Measurements from ENCODE around the gene CEP192.

Gene CEP192

DNA sequence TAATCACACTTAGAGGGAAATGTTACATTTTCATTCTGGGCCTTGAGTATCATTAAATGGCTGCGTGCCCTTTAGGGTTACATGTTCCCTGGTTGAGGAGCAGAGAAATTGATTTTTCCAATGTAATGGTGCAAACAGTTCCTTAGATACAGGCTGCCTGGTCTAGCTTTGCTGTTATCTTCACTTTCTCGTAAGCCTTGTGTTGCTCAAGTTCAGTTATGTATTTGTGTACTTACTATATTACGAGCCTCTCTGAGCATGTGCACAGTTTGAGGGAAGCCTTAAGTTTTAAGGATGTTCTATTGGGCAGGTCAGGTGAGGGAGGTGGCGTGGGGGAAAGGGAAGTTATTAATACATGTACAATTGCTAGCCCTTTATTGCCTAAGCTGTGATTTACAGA lies 23.7 kb downstream of the CEP192 start:
- Histone ChIP-seq H3K36me3 (peaks cover 95 to 100% (median 99%) of the 10 kb centered on the region in 11 experiments), H3K4me2 (no peak overlapping the region), H3K27ac (no peak overlapping the region), H3K9ac (no peak overlapping the region), H3K4me1 (no peaks in the 10 kb centered on the region), H3K27me3 (no peaks in the 10 kb centered on the region), H4K20me1 (peaks cover 0 to 5% (median 0%) of the 10 kb centered on the region in 11 experiments; a peak in 2 of 22 replicates), H3K9me3 (replicated peaks in 1 of 11) (no peaks in the 10 kb centered on the region), H3K4me3 (no peak overlapping the region)
- no peak for TF ChIP-seq Cebpa-rat (IDR thresholded peaks at IDR 0.05)

DNA sequence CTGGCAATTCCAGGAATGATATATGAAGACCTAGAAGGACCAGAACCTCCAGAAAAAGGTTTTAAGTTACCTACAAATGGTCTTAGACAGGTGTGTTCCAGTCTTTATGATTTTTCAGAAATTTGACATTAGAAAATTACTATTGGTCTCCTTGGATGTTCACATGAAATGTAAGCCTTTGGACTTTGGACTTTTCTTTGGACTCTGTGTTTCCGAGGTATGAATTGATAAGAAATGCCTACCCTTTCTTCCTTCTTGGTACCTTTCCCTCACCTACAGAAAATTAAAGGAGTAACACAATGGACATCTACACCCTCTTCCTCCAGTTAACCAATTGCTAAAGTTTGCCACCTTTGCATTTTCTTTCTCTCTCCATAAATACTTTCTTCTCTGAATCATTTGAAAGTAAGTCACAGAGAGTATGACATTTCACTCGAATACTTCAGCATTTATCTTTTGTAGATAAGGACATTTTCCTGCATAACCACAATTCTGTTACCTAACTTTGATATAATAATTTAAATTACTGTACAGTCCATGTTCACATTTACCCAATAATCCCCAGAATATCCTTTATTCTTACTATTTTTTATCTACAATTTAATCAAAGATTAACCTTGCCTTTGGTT lies 26.2 kb downstream of the CEP192 start:
- Histone ChIP-seq H3K4me2 (no peak overlapping the region), H3K27ac (no peak overlapping the region), H3K4me3 (no peak overlapping the region), H3K27me3 (no peaks in the 10 kb centered on the region), H3K4me1 (no peaks in the 10 kb centered on the region), H3K36me3 (peaks cover 94 to 100% (median 100%) of the 10 kb centered on the region in 11 experiments), H3K9ac (no peak overlapping the region), H3K9me3 (replicated peaks in 1 of 11) (peaks cover 2 to 11% (median 8%) of the 10 kb centered on the region in 11 experiments), H4K20me1 (peaks cover 0 to 5% (median 0%) of the 10 kb centered on the region in 11 experiments; a peak in 1 of 22 replicates)
- TF ChIP-seq Cebpa-rat (IDR thresholded peaks at IDR 0.05) = no peak

DNA sequence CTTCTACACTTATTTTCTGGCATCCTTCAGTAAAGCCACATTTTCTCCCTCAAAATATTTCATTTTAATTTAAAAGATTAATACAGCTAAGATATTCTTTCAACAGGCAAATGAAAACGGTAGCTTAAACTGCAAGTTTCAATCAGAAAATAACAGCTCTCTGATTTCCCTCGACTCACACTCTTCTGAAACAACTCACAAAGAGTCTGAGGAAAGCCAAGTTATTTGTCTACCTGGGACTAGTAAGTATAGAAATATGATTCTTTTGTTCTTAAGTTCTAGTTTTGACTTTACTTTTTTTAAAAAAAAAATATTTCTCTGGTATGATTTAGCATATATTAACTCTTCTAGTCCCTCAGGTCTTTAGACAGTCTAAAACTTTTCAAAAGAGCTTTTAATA lies 27.2 kb downstream of the CEP192 start:
- Histone ChIP-seq H3K4me1 (no peaks in the 10 kb centered on the region), H3K4me3 (no peak overlapping the region), H3K9ac (no peak overlapping the region), H3K36me3 (peaks cover 94 to 100% (median 100%) of the 10 kb centered on the region in 11 experiments), H3K27me3 (no peaks in the 10 kb centered on the region), H3K27ac (no peak overlapping the region), H4K20me1 (peaks cover 0 to 5% (median 0%) of the 10 kb centered on the region in 11 experiments; a peak in 1 of 22 replicates), H3K4me2 (no peak overlapping the region), H3K9me3 (replicated peaks in 1 of 11) (peaks cover 10 to 22% (median 17%) of the 10 kb centered on the region in 11 experiments)
- no peak for TF ChIP-seq Cebpa-rat (IDR thresholded peaks at IDR 0.05)

DNA sequence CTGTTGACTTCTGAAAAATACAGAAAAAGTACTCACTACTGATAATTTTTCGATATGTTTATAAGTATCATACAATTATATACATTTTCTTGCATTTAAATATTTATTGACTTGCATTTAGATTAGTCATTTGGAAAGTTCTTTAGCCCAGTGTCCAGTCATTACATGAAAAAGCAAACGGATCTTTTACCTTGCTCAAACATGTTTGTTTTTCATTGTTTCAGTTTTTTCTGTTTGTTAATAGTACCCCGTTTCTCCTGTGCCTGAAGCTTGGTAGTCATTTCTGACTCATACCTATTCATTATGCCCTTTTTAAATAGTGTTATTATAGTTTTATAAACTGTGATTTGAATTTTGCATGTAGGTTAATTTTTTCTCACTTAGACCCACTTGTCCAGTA lies 28.1 kb downstream of the CEP192 start:
- peaks cover 94 to 100% (median 100%) of the 10 kb centered on the region in 11 experiments for H3K36me3 ChIP-seq

DNA sequence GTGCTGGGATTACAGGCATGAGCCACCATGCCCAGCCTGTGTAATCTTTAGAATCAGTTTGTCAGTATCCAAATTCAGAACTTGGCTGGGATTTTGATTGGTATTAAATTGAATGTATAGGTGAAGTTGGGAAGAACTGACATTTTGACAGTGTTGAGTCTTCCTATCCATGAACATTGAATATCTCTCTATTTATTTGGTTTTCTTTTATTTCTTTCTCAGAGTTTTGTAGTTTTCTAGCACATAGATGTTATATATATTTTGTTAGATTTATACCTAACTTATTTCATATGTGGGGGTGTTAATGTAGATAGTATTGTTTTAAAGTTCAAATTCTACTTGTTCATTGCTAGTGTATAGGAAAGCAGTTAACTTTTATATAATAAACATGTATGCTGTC lies 31.5 kb downstream of the CEP192 start:
- no peaks in the 10 kb centered on the region for H3K4me1 ChIP-seq
- H3K27me3 ChIP-seq = no peaks in the 10 kb centered on the region
- peaks cover 10 to 23% (median 17%) of the 10 kb centered on the region in 11 experiments for H3K9me3 ChIP-seq (replicated peaks in 1 of 11)
- no peak for TF ChIP-seq Cebpa-rat (IDR thresholded peaks at IDR 0.05)
- H3K9ac ChIP-seq = no peak overlapping the region
- H3K4me2 ChIP-seq = no peak overlapping the region
- H3K4me3 ChIP-seq = no peak overlapping the region
- peaks cover 92 to 100% (median 100%) of the 10 kb centered on the region in 11 experiments for H3K36me3 ChIP-seq
- H4K20me1 ChIP-seq = no peaks in the 10 kb centered on the region
- H3K27ac ChIP-seq = no peak overlapping the region

More for the DNA sequence above, 28.1 kb downstream of the CEP192 start:
- no peak for TF ChIP-seq Cebpa-rat (IDR thresholded peaks at IDR 0.05)
- no peaks in the 10 kb centered on the region for H3K4me1 ChIP-seq
- 0 out of 22 replicates have a peak, but pooled peaks cover 0 to 2% (median 0%) of the 10 kb centered on the region in 11 experiments for H4K20me1 ChIP-seq
- no peak overlapping the region for H3K4me3 ChIP-seq
- H3K4me2 ChIP-seq = no peak overlapping the region
- H3K9ac ChIP-seq = no peak overlapping the region
- no peaks in the 10 kb centered on the region for H3K27me3 ChIP-seq
- H3K9me3 ChIP-seq (replicated peaks in 1 of 11) = peaks cover 10 to 23% (median 17%) of the 10 kb centered on the region in 11 experiments
- H3K27ac ChIP-seq = no peak overlapping the region

DNA sequence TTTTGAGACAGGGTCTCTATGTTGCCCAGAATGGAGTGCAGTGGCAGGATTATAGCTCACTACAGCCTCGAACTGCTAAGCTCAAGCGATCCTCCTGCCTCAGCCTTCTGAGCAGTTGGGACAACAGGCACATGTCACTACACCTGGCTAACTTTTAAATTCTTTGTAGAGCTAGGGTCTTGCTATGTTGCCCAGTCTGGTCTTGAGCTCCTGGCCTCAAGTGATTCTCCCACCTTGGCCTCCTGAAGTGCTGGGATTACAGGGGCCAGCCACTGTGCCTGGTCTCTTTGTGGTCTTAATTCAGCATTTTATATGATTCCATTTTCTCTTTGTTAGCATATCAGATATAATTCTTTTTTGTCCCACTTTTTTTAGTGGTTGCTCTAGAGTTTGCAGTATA lies 34.1 kb downstream of the CEP192 start:
- no peaks in the 10 kb centered on the region for H3K4me1 ChIP-seq
- no peak overlapping the region for H3K9ac ChIP-seq
- H3K36me3 ChIP-seq = peaks cover 92 to 100% (median 100%) of the 10 kb centered on the region in 11 experiments
- H3K27ac ChIP-seq = no peak overlapping the region
- no peaks in the 10 kb centered on the region for H3K27me3 ChIP-seq
- no peak overlapping the region for H3K4me2 ChIP-seq
- H4K20me1 ChIP-seq = no peaks in the 10 kb centered on the region
- H3K9me3 ChIP-seq (replicated peaks in 1 of 11) = peaks cover 10 to 25% (median 22%) of the 10 kb centered on the region in 11 experiments
- TF ChIP-seq Cebpa-rat (IDR thresholded peaks at IDR 0.05) = no peak
- no peak overlapping the region for H3K4me3 ChIP-seq

DNA sequence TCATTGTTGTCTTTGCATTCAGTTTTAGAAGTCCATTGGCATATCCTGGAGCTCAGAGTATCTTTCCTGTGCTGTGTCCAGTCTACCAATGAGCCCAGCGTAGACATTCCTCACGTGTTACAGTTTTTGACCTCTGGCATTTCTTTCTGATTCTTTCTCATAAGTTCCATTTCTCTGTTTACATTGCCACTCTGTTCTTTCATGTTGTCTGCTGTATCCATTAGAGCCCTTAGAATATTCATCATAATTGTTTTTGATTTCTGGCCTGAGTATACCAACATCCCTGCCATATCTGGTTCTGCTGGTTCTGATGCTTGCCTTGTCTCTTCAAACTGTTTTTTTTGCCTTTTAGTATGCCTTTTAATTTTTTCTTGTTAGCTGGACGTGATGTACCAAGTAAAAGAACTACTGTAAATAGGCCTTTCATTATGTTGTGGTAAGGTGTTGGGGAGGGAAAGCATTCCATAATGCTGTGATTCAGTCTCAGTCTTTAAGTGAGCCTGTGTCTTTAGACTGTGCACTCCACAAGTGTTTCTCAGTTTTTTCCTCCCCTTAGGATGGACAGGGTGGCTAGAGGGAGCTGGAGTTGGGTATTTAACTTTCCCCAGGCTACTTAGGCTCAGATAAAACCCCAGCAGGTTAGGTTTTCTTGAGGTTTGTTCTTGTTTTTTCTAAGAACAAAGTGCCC lies 35.6 kb downstream of the CEP192 start:
- Histone ChIP-seq H3K4me2 (no peak overlapping the region), H3K9ac (no peak overlapping the region), H3K27ac (no peak overlapping the region), H3K36me3 (peaks cover 94 to 100% (median 99%) of the 10 kb centered on the region in 11 experiments), H3K4me1 (no peaks in the 10 kb centered on the region), H3K4me3 (no peak overlapping the region), H4K20me1 (no peaks in the 10 kb centered on the region), H3K27me3 (no peaks in the 10 kb centered on the region), H3K9me3 (replicated peaks in 1 of 11) (peaks cover 10 to 35% (median 29%) of the 10 kb centered on the region in 11 experiments)
- TF ChIP-seq Cebpa-rat (IDR thresholded peaks at IDR 0.05) = no peak

DNA sequence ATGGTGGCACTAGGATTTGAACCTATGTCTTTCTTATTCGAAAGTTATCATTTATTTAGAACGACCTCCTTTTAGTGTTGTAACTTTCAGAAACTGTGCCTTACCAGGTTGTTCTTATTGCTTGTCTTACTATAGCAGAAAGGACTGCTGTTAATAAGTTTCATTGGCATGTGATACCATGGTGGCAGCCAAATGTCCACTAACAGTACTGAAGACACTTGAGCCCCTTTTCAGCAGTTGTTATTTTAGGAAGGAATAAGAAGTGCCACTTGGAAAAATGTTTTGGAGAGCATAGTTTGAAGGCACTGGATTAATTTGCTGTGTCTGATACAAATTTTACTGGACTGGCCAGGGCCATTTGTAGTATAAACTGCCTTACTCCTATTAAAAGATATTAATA lies 37.7 kb downstream of the CEP192 start:
- Histone ChIP-seq H3K9ac (no peak overlapping the region), H4K20me1 (no peaks in the 10 kb centered on the region), H3K4me1 (no peaks in the 10 kb centered on the region), H3K9me3 (replicated peaks in 1 of 11) (peaks cover 0 to 38% (median 32%) of the 10 kb centered on the region in 11 experiments; a peak in 19 of 22 replicates), H3K4me2 (no peak overlapping the region), H3K36me3 (peaks cover 92 to 100% (median 99%) of the 10 kb centered on the region in 11 experiments), H3K4me3 (no peak overlapping the region), H3K27ac (no peak overlapping the region), H3K27me3 (no peaks in the 10 kb centered on the region)
- no peak for TF ChIP-seq Cebpa-rat (IDR thresholded peaks at IDR 0.05)

DNA sequence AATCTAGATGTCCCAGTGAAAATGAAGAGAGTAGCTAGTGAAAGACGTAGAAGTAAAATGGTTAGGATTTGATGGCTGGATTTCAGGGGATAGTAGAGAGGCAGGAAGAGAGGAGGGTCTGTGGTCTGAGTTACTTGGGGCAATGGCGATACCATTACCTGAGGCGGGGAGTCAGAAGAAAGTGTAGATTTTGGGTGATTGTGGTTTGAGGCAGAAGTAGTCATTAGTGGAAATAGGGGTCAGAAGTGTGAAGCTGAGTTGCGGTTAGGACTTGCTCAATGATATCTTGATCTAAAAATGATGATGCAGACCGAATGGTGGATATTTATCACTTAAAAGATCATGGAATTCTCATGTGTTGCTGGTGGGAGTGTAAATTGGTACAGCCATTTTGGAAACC lies 41.0 kb downstream of the CEP192 start:
- Histone ChIP-seq H3K27me3 (no peaks in the 10 kb centered on the region), H3K9me3 (replicated peaks in 1 of 11) (peaks cover 11 to 51% (median 47%) of the 10 kb centered on the region in 11 experiments; a peak in 20 of 22 replicates), H3K36me3 (peaks cover 74 to 100% (median 93%) of the 10 kb centered on the region in 11 experiments)

More for the DNA sequence above, 41.0 kb downstream of the CEP192 start:
- Histone ChIP-seq H3K27ac (no peak overlapping the region), H4K20me1 (peaks cover 0 to 9% (median 0%) of the 10 kb centered on the region in 11 experiments; a peak in 1 of 22 replicates), H3K9ac (no peak overlapping the region), H3K4me3 (no peak overlapping the region), H3K4me2 (no peak overlapping the region), H3K4me1 (peaks cover 8 to 20% (median 16%) of the 10 kb centered on the region in 10 experiments; a peak in 17 of 20 replicates)
- TF ChIP-seq Cebpa-rat (IDR thresholded peaks at IDR 0.05) = no peak

Measured in BLaER1 treated with 17β-estradiol and CSF1 and Interleukin-3, amounts not matched to agents 10 nM and 100 nM (cell line).